HG02642 (cell line): ENCODE measurements around the gene RPS6KA2.
"Not testable (repeated sequence)": the region's sequence is repeated elsewhere in the genome, so short reads cannot be mapped to it uniquely, and the experiment has no call there.

Experiments used
- ATAC-seq: cut with Tn5 transposase; IDR thresholded peaks from one replicate; pipeline ENCODE4 v1.9.1; 2021; ENCODE audit warnings: mild to moderate bottlenecking; ENCODE audit not compliant: unreplicated experiment, poor library complexity

RPS6KA2 gene

GRCh38 chr6:166596776-166597507, 30.1 kb downstream of the RPS6KA2 start:
- ATAC-seq: no peak

GRCh38 chr6:166595949-166596348, 31.1 kb downstream of the RPS6KA2 start:
- ATAC-seq: no peak

GRCh38 chr6:166595061-166595780, 31.8 kb downstream of the RPS6KA2 start:
- ATAC-seq: no peak

GRCh38 chr6:166592821-166593220, 34.2 kb downstream of the RPS6KA2 start:
- ATAC-seq: no peak

GRCh38 chr6:166591961-166592520, 35.0 kb downstream of the RPS6KA2 start:
- no peak for ATAC-seq

- no peak for ATAC-seq
Observed at GRCh38 chr6:166591026-166591425, 36.0 kb downstream of the RPS6KA2 start.

- no peak for ATAC-seq
Observed at GRCh38 chr6:166589786-166590574, 37.1 kb downstream of the RPS6KA2 start.

- peak; percentile 16 for ATAC-seq
Observed at GRCh38 chr6:166589337-166589731, 37.7 kb downstream of the RPS6KA2 start.

GRCh38 chr6:166588691-166589336, 38.2 kb downstream of the RPS6KA2 start:
- ATAC-seq: peak; percentile 23

GRCh38 chr6:166587631-166588413, 39.2 kb downstream of the RPS6KA2 start:
- peak; percentile 84 for ATAC-seq

GRCh38 chr6:166586424-166587156, 40.5 kb downstream of the RPS6KA2 start, which contains the start of gene RAMACL:
Gene RAMACL, minus strand, starts transcription at chr6:166586678. Its CDS starts 201 bp downstream, at chr6:166586477.
- peak; percentile 73 for ATAC-seq

GRCh38 chr6:166584853-166585429, 42.1 kb downstream of the RPS6KA2 start:
- ATAC-seq: no peak

- ATAC-seq: no peak
Observed at GRCh38 chr6:166584155-166584554, 42.9 kb downstream of the RPS6KA2 start.

- no peak for ATAC-seq
Observed at GRCh38 chr6:166583230-166583965, 43.7 kb downstream of the RPS6KA2 start.

GRCh38 chr6:166582258-166582657, 44.8 kb downstream of the RPS6KA2 start:
- no peak for ATAC-seq

- ATAC-seq: not testable (repeated sequence)
Observed at GRCh38 chr6:166581801-166582200, 45.2 kb downstream of the RPS6KA2 start.

GRCh38 chr6:166581091-166581511, 46.0 kb downstream of the RPS6KA2 start:
- ATAC-seq: no peak
